Tibial nerve (tissue), 3 donors: ENCODE data around the gene TMEM135.
"Not testable (repeated sequence)": the region's sequence is repeated elsewhere in the genome, so short reads cannot be mapped to it uniquely, and the experiment has no call there.

Source experiments
- CTCF ChIP-seq, 5 experiments: fragments of 200-600 bp in 3 of 5; fragments of 450-650 bp in 2 of 5; sonication (generic) in 3 of 5; IDR thresholded peaks; one replicate each; pipeline ENCODE4 v1.5.1; 2016 to 2019; ENCODE audit warnings: antibody characterized with exemption in 5 of 5, mild to moderate bottlenecking in 3 of 5, moderate library complexity in 2 of 5
- POLR2A ChIP-seq, 2 donors: fragments of 450-650 bp; IDR thresholded peaks; one replicate each; pipeline ENCODE4 v1.6.1; 2017; ENCODE audit warnings: antibody characterized with exemption in 2 of 2, mild to moderate bottlenecking in 2 of 2, moderate library complexity in 2 of 2

GRCh38 chr11:87169076-87169475 lies 131.3 kb downstream of the TMEM135 start:
- not testable (repeated sequence) for TF ChIP-seq CTCF, POLR2A (IDR thresholded peaks at IDR 0.05)
